ENCODE data around the gene MTAP.
A peak's percentile ranks its signal among the peaks of the same experiment; 100 is the strongest.

The MTAP gene

DNA sequence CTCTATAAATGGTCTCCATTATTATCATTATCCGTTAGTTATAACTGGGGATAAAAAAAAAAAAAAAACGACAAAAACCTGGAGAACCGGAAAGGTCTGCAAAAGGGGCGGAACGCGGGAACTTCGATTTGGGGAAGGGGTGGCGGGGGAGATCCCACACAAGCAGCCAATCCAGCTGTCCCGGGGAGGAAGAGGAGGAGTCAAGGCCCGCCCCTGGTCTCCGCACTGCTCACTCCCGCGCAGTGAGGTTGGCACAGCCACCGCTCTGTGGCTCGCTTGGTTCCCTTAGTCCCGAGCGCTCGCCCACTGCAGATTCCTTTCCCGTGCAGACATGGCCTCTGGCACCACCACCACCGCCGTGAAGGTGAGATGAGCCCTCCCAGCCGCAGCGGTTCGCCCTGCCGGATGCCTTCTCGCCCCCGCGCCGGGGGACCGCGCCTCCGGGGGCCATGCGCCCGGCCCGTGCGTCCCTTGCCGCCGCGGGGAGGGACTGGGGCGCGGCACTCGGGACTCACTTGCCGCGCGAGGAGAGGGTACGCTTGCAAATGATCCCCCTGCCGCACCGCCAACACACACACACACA is at the start of gene MTAP:
MTAP (plus strand) TSS at position 219 of the 583 bp plus-strand sequence; CDS start at position 332, 113 bp downstream.
- Histone ChIP-seq H3K36me3 (ENCODE audit: insufficient read depth, insufficient read length, low read length) (peaks cover 44% of the 10 kb centered on the region), H3K4me3 (ENCODE audit: insufficient read length, low read depth) (peak within 1 kb of the TSS; percentile 86), H3K27me3 (ENCODE audit: insufficient read depth, insufficient read length) (peaks cover 7% of the 10 kb centered on the region), H3K4me1 (ENCODE audit: insufficient read depth, insufficient read length) (peaks cover 3% of the 10 kb centered on the region), H3K9ac (ENCODE audit: insufficient read length, low read depth) (peak within 1 kb of the TSS; percentile 86), H3K9me3 (ENCODE audit: insufficient read depth, low read length) (no peaks in the 10 kb centered on the region)
- peak; percentile 90 for DNase-seq (ENCODE audit: low read depth, low spot score)
- no peak for TF ChIP-seq YY1 (IDR thresholded peaks at IDR 0.05; ENCODE audit: insufficient read depth, insufficient read length)
- TF ChIP-seq SUZ12 (IDR thresholded peaks at IDR 0.05; ENCODE audit: extremely low read depth, insufficient read depth, insufficient read length) = no peak
- TF ChIP-seq ZNF274 (IDR thresholded peaks at IDR 0.05; ENCODE audit: low read depth, low read length) = no peak

DNA sequence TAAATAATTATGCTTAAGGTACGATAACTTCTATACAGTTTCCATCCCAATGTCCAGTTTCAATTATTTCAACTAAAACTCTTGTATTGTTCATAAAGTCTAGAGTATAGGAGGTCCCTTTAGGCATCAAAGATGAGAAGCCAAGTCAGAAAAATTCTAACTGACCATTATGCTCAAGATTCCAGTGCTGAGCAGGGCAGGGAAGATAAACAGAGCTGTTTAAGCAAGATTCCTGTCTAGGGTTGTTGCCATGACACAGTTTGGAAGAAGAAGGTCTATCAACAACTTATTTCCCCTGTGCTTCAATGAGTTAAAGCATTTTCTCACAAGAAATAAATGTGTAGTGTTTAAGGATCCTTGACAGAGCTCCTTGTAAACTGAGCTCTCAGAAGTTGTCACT is 48.9 kb upstream of the MTAP start:
- no peaks in the 10 kb centered on the region for H3K9me3 ChIP-seq (ENCODE audit: insufficient read depth, low read length)
- no peak for TF ChIP-seq ZNF274 (IDR thresholded peaks at IDR 0.05; ENCODE audit: low read depth, low read length)
- no peak for TF ChIP-seq SUZ12 (IDR thresholded peaks at IDR 0.05; ENCODE audit: extremely low read depth, insufficient read depth, insufficient read length)
- TF ChIP-seq YY1 (IDR thresholded peaks at IDR 0.05; ENCODE audit: insufficient read depth, insufficient read length) = no peak
- H3K27me3 ChIP-seq (ENCODE audit: insufficient read depth, insufficient read length) = peaks cover 98% of the 10 kb centered on the region
- no peaks in the 10 kb centered on the region for H3K4me1 ChIP-seq (ENCODE audit: insufficient read depth, insufficient read length)
- no peak for DNase-seq (ENCODE audit: low read depth, low spot score)
- no peak overlapping the region for H3K9ac ChIP-seq (ENCODE audit: insufficient read length, low read depth)
- H3K4me3 ChIP-seq (ENCODE audit: insufficient read length, low read depth) = no peak overlapping the region
- no peaks in the 10 kb centered on the region for H3K36me3 ChIP-seq (ENCODE audit: insufficient read depth, insufficient read length, low read length)

DNA sequence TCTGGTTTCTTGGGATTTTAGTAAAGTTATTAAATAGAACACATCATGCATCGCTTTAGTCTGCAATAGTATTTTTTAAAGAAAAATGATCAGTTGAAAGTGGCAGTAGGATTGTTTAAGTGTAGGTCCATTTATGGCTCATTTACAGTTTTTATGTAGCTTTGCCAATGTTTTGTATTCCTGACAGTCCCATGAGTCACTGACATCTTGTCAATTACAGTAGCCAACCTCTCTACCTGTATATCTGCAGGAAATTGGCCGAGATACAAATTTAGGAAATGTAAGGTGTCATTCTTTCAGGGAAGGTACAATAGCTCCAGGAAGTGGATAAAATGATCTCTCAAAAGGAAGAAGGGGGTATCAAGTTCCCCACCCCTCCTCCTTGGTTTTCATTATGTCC is 47.7 kb upstream of the MTAP start:
- no peak for DNase-seq (ENCODE audit: low read depth, low spot score)
- Histone ChIP-seq H3K27me3 (ENCODE audit: insufficient read depth, insufficient read length) (peaks cover 98% of the 10 kb centered on the region), H3K36me3 (ENCODE audit: insufficient read depth, insufficient read length, low read length) (no peaks in the 10 kb centered on the region), H3K9ac (ENCODE audit: insufficient read length, low read depth) (no peak overlapping the region), H3K4me1 (ENCODE audit: insufficient read depth, insufficient read length) (no peaks in the 10 kb centered on the region), H3K4me3 (ENCODE audit: insufficient read length, low read depth) (no peak overlapping the region), H3K9me3 (ENCODE audit: insufficient read depth, low read length) (no peaks in the 10 kb centered on the region)
- TF ChIP-seq ZNF274 (IDR thresholded peaks at IDR 0.05; ENCODE audit: low read depth, low read length) = no peak
- no peak for TF ChIP-seq SUZ12 (IDR thresholded peaks at IDR 0.05; ENCODE audit: extremely low read depth, insufficient read depth, insufficient read length)
- no peak for TF ChIP-seq YY1 (IDR thresholded peaks at IDR 0.05; ENCODE audit: insufficient read depth, insufficient read length)

DNA sequence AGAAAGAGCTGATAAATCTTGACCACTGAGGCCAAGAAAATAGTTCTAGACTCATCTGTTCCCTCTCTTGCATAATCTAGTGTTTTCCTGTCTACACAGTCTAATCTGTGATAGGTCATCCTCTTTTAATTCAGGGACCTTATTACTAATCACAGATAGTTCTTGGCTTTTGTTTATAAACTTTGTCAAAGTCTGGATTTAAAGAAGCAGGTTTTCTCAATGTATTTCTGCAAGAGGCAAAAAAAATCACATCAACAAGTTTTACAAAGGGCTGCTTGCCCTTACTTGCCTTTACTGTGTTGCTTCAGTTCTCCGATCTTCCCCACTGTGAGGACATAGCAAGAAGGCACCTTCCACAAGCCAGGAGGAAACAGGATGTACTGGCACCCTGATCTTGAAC is 43.9 kb upstream of the MTAP start:
- no peaks in the 10 kb centered on the region for H3K36me3 ChIP-seq (ENCODE audit: insufficient read depth, insufficient read length, low read length)
- H3K9ac ChIP-seq (ENCODE audit: insufficient read length, low read depth) = no peak overlapping the region
- no peak overlapping the region for H3K4me3 ChIP-seq (ENCODE audit: insufficient read length, low read depth)
- H3K4me1 ChIP-seq (ENCODE audit: insufficient read depth, insufficient read length) = no peaks in the 10 kb centered on the region
- H3K9me3 ChIP-seq (ENCODE audit: insufficient read depth, low read length) = no peaks in the 10 kb centered on the region
- peaks cover 99% of the 10 kb centered on the region for H3K27me3 ChIP-seq (ENCODE audit: insufficient read depth, insufficient read length)
- DNase-seq (ENCODE audit: low read depth, low spot score) = no peak
- TF ChIP-seq YY1 (IDR thresholded peaks at IDR 0.05; ENCODE audit: insufficient read depth, insufficient read length) (no peak), ZNF274 (IDR thresholded peaks at IDR 0.05; ENCODE audit: low read depth, low read length) (no peak), SUZ12 (IDR thresholded peaks at IDR 0.05; ENCODE audit: extremely low read depth, insufficient read depth, insufficient read length) (no peak)

DNA sequence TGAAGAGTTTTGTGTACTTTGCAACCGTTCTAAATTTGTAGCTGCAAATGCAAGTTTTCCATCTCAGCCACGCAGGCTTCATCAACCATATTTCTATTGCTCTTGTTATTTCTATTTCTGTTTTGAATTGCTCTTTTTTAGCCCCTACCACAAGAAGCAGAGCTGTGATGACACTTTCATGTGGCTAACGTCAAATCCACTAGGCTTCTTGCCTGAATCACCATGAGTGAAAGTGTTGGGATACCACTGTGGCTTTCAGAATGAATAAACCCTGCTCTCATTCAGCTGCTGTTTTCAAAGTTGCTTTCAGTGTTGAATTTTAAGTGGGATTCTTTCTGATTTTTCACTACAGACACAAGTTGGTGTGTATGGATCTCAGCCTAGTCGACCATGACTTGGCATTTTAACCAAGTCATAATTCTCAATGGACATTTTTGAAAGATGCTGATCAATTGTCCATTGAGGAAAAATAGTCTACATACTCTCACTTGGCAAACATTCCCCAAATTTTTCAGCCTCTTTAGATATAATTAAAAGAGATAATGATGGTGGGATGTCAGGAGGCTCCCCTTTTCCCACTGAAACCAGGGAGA is 41.0 kb upstream of the MTAP start:
- TF ChIP-seq ZNF274 (IDR thresholded peaks at IDR 0.05; ENCODE audit: low read depth, low read length) = no peak
- TF ChIP-seq YY1 (IDR thresholded peaks at IDR 0.05; ENCODE audit: insufficient read depth, insufficient read length) = no peak
- no peak for TF ChIP-seq SUZ12 (IDR thresholded peaks at IDR 0.05; ENCODE audit: extremely low read depth, insufficient read depth, insufficient read length)
- H3K9me3 ChIP-seq (ENCODE audit: insufficient read depth, low read length) = no peaks in the 10 kb centered on the region
- no peak overlapping the region for H3K9ac ChIP-seq (ENCODE audit: insufficient read length, low read depth)
- H3K36me3 ChIP-seq (ENCODE audit: insufficient read depth, insufficient read length, low read length) = no peaks in the 10 kb centered on the region
- H3K4me1 ChIP-seq (ENCODE audit: insufficient read depth, insufficient read length) = no peaks in the 10 kb centered on the region
- no peak overlapping the region for H3K4me3 ChIP-seq (ENCODE audit: insufficient read length, low read depth)
- peaks cover 99% of the 10 kb centered on the region for H3K27me3 ChIP-seq (ENCODE audit: insufficient read depth, insufficient read length)
- DNase-seq (ENCODE audit: low read depth, low spot score) = no peak

DNA sequence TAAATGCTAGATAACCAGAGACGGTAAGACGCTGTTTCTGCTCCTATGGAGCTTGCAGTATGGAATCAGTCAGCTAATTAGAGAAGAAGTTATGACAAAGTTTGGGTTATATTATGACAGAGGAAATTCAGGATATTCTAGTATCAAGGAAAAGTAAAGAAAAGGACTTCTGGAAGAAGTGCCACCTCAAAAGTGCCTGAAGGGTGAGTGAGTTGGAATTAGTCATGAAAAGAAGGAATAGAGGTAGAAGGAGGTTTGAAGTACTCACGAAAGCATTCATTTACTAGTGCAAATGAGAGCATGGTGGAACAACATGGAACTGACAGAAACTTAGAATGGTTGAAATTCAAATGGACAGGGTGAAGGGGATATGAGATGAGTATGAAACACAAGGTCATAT is 40.4 kb upstream of the MTAP start:
- DNase-seq (ENCODE audit: low read depth, low spot score) = no peak
- Histone ChIP-seq H3K4me1 (ENCODE audit: insufficient read depth, insufficient read length) (no peaks in the 10 kb centered on the region), H3K9ac (ENCODE audit: insufficient read length, low read depth) (no peak overlapping the region), H3K9me3 (ENCODE audit: insufficient read depth, low read length) (no peaks in the 10 kb centered on the region), H3K36me3 (ENCODE audit: insufficient read depth, insufficient read length, low read length) (no peaks in the 10 kb centered on the region), H3K27me3 (ENCODE audit: insufficient read depth, insufficient read length) (peaks cover 99% of the 10 kb centered on the region), H3K4me3 (ENCODE audit: insufficient read length, low read depth) (no peak overlapping the region)
- no peak for TF ChIP-seq YY1 (IDR thresholded peaks at IDR 0.05; ENCODE audit: insufficient read depth, insufficient read length)
- TF ChIP-seq ZNF274 (IDR thresholded peaks at IDR 0.05; ENCODE audit: low read depth, low read length) = no peak
- TF ChIP-seq SUZ12 (IDR thresholded peaks at IDR 0.05; ENCODE audit: extremely low read depth, insufficient read depth, insufficient read length) = no peak

GRCh38 chr9:21764846-21765245 is 37.6 kb upstream of the MTAP start:
- no peaks in the 10 kb centered on the region for H3K4me1 ChIP-seq (ENCODE audit: insufficient read depth, insufficient read length)
- no peak for DNase-seq (ENCODE audit: low read depth, low spot score)
- H3K27me3 ChIP-seq (ENCODE audit: insufficient read depth, insufficient read length) = peaks cover 97% of the 10 kb centered on the region
- no peak for TF ChIP-seq SUZ12 (IDR thresholded peaks at IDR 0.05; ENCODE audit: extremely low read depth, insufficient read depth, insufficient read length)
- TF ChIP-seq ZNF274 (IDR thresholded peaks at IDR 0.05; ENCODE audit: low read depth, low read length) = no peak
- no peak for TF ChIP-seq YY1 (IDR thresholded peaks at IDR 0.05; ENCODE audit: insufficient read depth, insufficient read length)
- no peak overlapping the region for H3K9ac ChIP-seq (ENCODE audit: insufficient read length, low read depth)
- no peaks in the 10 kb centered on the region for H3K9me3 ChIP-seq (ENCODE audit: insufficient read depth, low read length)
- H3K4me3 ChIP-seq (ENCODE audit: insufficient read length, low read depth) = no peak overlapping the region
- no peaks in the 10 kb centered on the region for H3K36me3 ChIP-seq (ENCODE audit: insufficient read depth, insufficient read length, low read length)
